GM18951 (cell line): ENCODE data around the gene METRNL.
"Not testable (repeated sequence)": the region's sequence is repeated elsewhere in the genome, so short reads cannot be mapped to it uniquely, and the experiment has no call there.

Source experiments
- POLR2A ChIP-seq: IDR thresholded peaks from 4 replicates; pipeline ENCODE4 v1.6.1; 2011; ENCODE audit warnings: mild to moderate bottlenecking; ENCODE audit not compliant: insufficient read length, insufficient read depth; ENCODE audit errors: extremely low read depth
- in situ Hi-C: fragments of 300-500 bp; cut with MboI; formaldehyde crosslinking; loops from one replicate; pipeline ENCODE4 v1.12.0; 2022; ENCODE audit warnings: low sequenced_read_pairs, mixed read lengths, inconsistent platforms; ENCODE audit not compliant: unreplicated experiment

METRNL gene, protein sequence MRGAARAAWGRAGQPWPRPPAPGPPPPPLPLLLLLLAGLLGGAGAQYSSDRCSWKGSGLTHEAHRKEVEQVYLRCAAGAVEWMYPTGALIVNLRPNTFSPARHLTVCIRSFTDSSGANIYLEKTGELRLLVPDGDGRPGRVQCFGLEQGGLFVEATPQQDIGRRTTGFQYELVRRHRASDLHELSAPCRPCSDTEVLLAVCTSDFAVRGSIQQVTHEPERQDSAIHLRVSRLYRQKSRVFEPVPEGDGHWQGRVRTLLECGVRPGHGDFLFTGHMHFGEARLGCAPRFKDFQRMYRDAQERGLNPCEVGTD

DNA sequence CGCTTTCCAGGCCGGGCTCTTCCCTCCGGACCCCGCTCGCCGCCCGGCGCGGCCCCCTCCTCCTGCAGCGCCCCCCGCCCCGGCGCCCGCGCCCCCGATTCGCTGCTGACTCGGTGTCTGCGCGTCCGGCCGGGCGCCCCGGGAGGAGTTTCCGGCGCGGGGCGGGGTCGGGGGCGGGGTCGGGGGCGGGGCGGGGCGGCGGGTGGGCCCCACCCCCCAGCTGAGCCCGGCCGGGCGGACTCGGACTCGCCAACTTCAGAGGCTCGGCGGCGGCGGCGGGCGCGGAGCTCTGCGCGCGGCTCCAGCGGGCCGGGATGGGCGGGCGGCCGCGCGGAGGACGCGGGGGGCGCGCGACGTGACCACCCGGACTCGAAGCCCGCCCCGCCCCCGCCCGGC, at the start of gene METRNL:
Gene METRNL, plus strand, starts transcription at position 258 of the 396 bp plus-strand sequence. CDS start 207 bp downstream, outside the sequence.
- in situ Hi-C loops = no loop called here
- peak; percentile 60 for TF ChIP-seq POLR2A

DNA sequence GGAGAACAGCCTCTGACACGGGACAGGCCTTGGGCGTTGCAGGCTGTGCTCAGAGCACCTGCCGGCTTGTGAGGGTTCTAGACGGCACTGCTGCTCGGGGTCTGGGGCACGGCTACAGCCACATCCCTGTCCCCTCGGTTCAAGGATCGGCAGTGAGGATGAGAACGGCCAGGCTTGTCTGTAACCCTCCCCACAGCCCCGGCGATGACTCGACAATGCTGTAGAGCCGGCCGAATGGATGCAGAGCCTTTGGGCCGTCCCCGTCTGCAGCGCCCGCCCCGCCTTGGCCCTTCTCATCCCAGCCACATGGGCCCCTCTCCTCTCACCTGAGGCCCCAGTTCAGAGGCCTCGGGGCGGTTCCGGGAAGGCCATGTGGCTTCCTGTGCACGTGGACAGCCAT, 49.0 kb upstream of the METRNL start:
- in situ Hi-C loops = no loop called here
- no peak for TF ChIP-seq POLR2A

GRCh38 chr17:83031321-83031945, 48.0 kb upstream of the METRNL start:
- in situ Hi-C loops = no loop called here
- no peak for TF ChIP-seq POLR2A

DNA sequence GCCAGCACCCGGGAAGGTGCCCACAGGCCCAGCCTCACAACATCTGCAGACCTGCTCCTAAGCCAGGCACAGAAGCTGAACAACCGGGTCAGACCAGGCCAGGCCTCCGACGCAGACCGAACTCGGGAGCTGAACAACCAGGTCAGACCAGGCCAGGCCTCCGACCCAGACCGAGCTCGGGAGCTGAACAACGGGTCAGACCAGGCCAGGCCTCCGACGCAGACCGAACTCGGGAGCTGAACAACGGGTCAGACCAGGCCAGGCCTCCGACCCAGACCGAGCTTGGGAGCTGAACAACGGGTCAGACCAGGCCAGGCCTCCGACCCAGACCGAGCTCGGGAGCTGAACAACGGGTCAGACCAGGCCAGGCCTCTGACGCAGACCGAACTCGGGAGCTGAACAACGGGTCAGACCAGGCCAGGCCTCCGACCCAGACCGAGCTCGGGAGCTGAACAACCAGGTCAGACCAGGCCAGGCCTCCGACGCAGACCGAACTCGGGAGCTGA, 47.4 kb upstream of the METRNL start:
- in situ Hi-C loops = not testable (repeated sequence)

- in situ Hi-C loops = no loop called here
- no peak for TF ChIP-seq POLR2A
Measured at GRCh38 chr17:83032781-83033180, 46.6 kb upstream of the METRNL start.

DNA sequence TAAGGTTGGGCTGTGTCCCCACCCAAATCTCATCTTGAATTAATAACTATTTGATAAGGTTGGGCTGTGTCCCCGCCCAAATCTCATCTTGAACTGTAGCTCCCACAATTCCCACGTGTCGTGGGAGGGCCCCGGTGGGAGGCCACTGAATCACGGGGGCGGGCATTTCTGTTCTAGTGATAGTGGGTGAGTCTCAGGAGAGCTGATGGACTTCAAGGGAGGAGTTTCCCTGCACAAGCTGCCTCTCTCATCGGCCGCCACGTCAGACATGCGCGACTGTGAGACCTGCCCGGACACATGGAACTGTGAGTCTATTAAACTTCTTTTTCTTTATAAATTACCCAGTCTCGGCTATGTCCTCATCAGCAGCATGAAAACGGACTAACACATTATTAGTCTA, 44.9 kb upstream of the METRNL start:
- in situ Hi-C loops = no loop called here
- no peak for TF ChIP-seq POLR2A

GRCh38 chr17:83035722-83036121, 43.7 kb upstream of the METRNL start:
- TF ChIP-seq POLR2A = no peak
- in situ Hi-C loops = no loop called here

GRCh38 chr17:83036193-83036592, 43.2 kb upstream of the METRNL start:
- in situ Hi-C loops = no loop called here
- no peak for TF ChIP-seq POLR2A

- in situ Hi-C loops = no loop called here
- no peak for TF ChIP-seq POLR2A
Measured at GRCh38 chr17:83036666-83037065, 42.7 kb upstream of the METRNL start.

GRCh38 chr17:83037084-83037873, 42.1 kb upstream of the METRNL start:
- TF ChIP-seq POLR2A = no peak

DNA sequence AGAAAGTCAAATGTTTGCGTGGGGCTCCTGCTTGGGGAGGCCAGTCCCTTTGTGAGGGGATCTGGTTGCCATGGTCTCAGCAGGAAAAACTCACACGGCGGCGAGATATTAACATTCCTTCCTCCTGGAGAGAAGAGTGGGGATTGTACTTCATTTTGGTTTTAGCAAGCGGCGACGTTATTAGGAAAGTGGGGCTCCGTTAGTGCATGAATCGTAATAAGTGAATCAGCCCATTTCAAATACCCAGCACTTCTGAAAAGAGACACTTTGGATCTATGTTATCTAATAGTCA, 41.6 kb upstream of the METRNL start:
- in situ Hi-C loops = no loop called here
- TF ChIP-seq POLR2A = no peak

More at GRCh38 chr17:83037084-83037873, 42.1 kb upstream of the METRNL start:
- in situ Hi-C loops = no loop called here

DNA sequence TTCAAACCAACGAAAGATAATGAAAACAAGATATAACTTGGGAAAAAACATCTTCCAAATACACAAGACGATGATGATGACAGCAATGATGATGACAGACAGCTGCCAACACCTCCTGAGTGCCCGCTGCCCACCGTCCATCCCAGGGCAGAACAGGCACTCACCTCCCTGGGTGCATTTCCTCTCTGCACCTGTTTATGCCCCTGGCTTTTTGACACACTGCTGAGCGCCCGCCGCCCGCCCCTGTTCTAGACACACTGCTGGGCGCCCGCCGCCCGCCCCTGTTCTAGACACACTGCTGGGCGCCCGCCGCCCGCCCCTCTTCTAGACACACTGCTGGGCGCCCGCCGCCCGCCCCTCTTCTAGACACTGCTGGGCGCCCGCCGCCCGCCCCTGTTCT, 40.4 kb upstream of the METRNL start:
- in situ Hi-C loops = not testable (repeated sequence)

DNA sequence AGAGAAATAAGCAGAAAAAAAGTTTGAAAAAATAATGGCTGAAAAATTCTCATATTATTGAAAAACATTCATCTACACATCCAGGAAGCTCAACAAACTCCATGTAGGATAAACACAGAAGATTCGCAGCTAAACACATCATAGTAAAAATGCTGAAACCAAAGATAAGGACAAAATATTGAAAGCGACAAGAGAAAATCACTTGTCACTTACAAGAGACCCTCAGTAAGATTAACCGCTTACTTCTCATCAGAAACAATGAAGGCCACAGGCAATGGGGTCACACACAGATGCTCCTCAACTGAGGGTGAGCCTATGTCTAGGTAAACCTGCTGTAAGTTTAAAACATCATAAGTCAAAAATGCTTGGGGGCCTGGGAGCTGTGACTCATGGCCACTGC, 38.1 kb upstream of the METRNL start:
- no peak for TF ChIP-seq POLR2A
- in situ Hi-C loops = no loop called here
